ENCODE measurements around the gene MAD1L1.

The MAD1L1 gene

DNA sequence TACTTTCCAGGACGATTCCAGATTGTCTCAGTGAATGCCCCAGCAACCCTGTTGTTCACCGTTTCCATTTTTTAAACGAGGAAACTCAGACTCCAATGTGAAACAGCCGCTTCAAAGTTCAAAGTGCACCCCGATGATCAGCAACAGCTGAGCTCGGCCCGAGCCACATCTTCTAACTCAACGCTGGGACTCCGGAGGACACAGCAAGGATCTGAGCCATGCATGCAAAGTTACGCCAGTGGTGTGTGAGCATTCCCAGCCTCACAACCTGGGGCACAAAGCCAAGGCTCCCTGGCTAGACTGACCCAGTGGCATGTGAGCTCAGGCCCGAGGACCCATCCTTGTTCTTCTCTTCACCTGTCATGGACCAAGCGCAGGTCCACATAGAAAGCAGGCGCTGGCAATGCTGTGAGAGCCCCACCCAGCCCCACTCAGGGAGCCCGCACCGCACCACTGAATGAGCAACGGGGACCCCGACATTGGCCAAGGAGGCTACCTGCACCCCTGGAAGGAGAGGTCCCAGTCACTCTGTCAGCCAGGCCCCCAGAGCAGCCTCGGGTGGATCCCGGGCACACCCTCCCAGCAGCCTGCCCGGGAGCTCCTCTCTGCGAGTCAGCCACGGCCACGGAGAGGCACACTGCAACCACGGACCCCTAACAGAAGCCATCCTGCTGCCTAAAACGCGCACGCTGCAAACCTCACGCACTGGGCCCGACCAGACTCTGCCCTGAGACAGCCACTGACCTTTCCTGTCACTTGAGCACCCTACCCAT is 82.9 kb downstream of the MAD1L1 start:
- no peak overlapping the region for H3K9ac ChIP-seq (ENCODE audit: low read depth in 1 of 2, low read length in 2 of 2)
- H3K4me1 ChIP-seq (ENCODE audit: control insufficient read depth in 2 of 2, insufficient read depth in 2 of 2, low read length in 2 of 2): no peaks in the 10 kb centered on the region
- no peaks in the 10 kb centered on the region for H3K27me3 ChIP-seq (ENCODE audit: control insufficient read depth in 2 of 2, insufficient read depth in 2 of 2, low read length in 2 of 2)
- no peak overlapping the region for H3K4me3 ChIP-seq (ENCODE audit: low read length in 2 of 2)
- no peaks in the 10 kb centered on the region for H3K9me3 ChIP-seq (ENCODE audit: control insufficient read depth in 2 of 2, low read length in 2 of 2)
- peaks cover 0 to 13% of the 10 kb centered on the region in 2 donors for H3K36me3 ChIP-seq (ENCODE audit: control insufficient read depth in 2 of 2, insufficient read depth in 2 of 2, low read length in 2 of 2)
- no peak overlapping the region for H3K27ac ChIP-seq (ENCODE audit: low read depth in 2 of 2, low read length in 2 of 2)

DNA sequence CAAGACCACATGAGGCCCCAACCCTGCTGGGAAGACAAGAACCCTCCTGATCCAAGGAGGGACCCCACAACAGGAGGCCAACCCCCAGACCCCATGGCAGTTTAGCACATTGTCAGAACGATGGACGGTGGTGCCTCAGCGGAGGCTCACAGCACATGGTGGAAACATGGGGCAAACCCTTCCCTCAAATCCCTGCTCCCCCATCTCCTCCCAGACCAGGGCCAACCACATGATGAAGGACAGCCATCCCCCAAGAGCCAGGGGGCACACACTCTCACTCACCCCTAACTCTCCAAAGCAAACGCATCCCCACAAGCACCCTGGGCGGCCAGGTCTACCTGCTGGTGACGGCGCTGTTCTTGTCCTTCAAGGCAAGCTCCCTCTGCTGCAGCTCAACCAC is 83.9 kb downstream of the MAD1L1 start:
- Histone ChIP-seq H3K27ac (ENCODE audit: low read depth in 2 of 2, low read length in 2 of 2) (no peak overlapping the region), H3K9me3 (ENCODE audit: control insufficient read depth in 2 of 2, low read length in 2 of 2) (no peaks in the 10 kb centered on the region), H3K9ac (ENCODE audit: low read depth in 1 of 2, low read length in 2 of 2) (no peak overlapping the region), H3K36me3 (ENCODE audit: control insufficient read depth in 2 of 2, insufficient read depth in 2 of 2, low read length in 2 of 2) (peaks cover 0 to 13% of the 10 kb centered on the region in 2 donors), H3K27me3 (ENCODE audit: control insufficient read depth in 2 of 2, insufficient read depth in 2 of 2, low read length in 2 of 2) (no peaks in the 10 kb centered on the region), H3K4me3 (ENCODE audit: low read length in 2 of 2) (no peak overlapping the region), H3K4me1 (ENCODE audit: control insufficient read depth in 2 of 2, insufficient read depth in 2 of 2, low read length in 2 of 2) (no peaks in the 10 kb centered on the region)

DNA sequence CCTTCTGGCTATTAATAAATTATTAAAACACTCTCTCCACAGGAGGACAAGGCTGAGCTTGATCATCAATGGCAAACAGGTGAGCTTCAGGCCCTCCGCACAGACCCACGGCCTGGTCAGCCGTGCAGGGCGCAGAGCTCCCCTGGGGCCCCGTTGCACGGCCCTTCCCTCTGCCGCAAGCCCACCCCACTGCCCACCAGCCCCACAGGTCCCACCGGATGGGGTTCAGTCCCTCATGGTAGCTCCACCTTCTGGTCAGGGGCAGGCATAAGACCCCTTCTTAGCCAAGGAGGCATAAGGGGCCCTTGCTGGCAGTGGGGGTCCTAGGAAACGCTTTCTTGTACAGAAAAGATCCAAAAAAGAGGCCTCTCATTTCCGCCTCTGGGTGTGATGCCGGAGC is 84.6 kb downstream of the MAD1L1 start:
- H3K4me3 ChIP-seq (ENCODE audit: low read length in 2 of 2): no peak overlapping the region
- no peaks in the 10 kb centered on the region for H3K4me1 ChIP-seq (ENCODE audit: control insufficient read depth in 2 of 2, insufficient read depth in 2 of 2, low read length in 2 of 2)
- H3K27ac ChIP-seq (ENCODE audit: low read depth in 2 of 2, low read length in 2 of 2): no peak overlapping the region
- peaks cover 0 to 13% of the 10 kb centered on the region in 2 donors for H3K36me3 ChIP-seq (ENCODE audit: control insufficient read depth in 2 of 2, insufficient read depth in 2 of 2, low read length in 2 of 2)
- H3K9ac ChIP-seq (ENCODE audit: low read depth in 1 of 2, low read length in 2 of 2): no peak overlapping the region
- no peaks in the 10 kb centered on the region for H3K9me3 ChIP-seq (ENCODE audit: control insufficient read depth in 2 of 2, low read length in 2 of 2)
- no peaks in the 10 kb centered on the region for H3K27me3 ChIP-seq (ENCODE audit: control insufficient read depth in 2 of 2, insufficient read depth in 2 of 2, low read length in 2 of 2)

GRCh38 chr7:2146676-2147472 is 85.9 kb downstream of the MAD1L1 start:
- Histone ChIP-seq H3K27me3 (ENCODE audit: control insufficient read depth in 2 of 2, insufficient read depth in 2 of 2, low read length in 2 of 2) (no peaks in the 10 kb centered on the region), H3K36me3 (ENCODE audit: control insufficient read depth in 2 of 2, insufficient read depth in 2 of 2, low read length in 2 of 2) (peaks cover 0 to 13% of the 10 kb centered on the region in 2 donors), H3K4me3 (ENCODE audit: low read length in 2 of 2) (no peak overlapping the region), H3K4me1 (ENCODE audit: control insufficient read depth in 2 of 2, insufficient read depth in 2 of 2, low read length in 2 of 2) (no peaks in the 10 kb centered on the region), H3K9me3 (ENCODE audit: control insufficient read depth in 2 of 2, low read length in 2 of 2) (no peaks in the 10 kb centered on the region), H3K9ac (ENCODE audit: low read depth in 1 of 2, low read length in 2 of 2) (no peak overlapping the region), H3K27ac (ENCODE audit: low read depth in 2 of 2, low read length in 2 of 2) (no peak overlapping the region)

- H3K36me3 ChIP-seq (ENCODE audit: control insufficient read depth in 2 of 2, insufficient read depth in 2 of 2, low read length in 2 of 2): peaks cover 0 to 13% of the 10 kb centered on the region in 2 donors
- no peaks in the 10 kb centered on the region for H3K4me1 ChIP-seq (ENCODE audit: control insufficient read depth in 2 of 2, insufficient read depth in 2 of 2, low read length in 2 of 2)
- H3K9me3 ChIP-seq (ENCODE audit: control insufficient read depth in 2 of 2, low read length in 2 of 2): no peaks in the 10 kb centered on the region
- no peak overlapping the region for H3K4me3 ChIP-seq (ENCODE audit: low read length in 2 of 2)
- no peak overlapping the region for H3K9ac ChIP-seq (ENCODE audit: low read depth in 1 of 2, low read length in 2 of 2)
- H3K27ac ChIP-seq (ENCODE audit: low read depth in 2 of 2, low read length in 2 of 2): no peak overlapping the region
- H3K27me3 ChIP-seq (ENCODE audit: control insufficient read depth in 2 of 2, insufficient read depth in 2 of 2, low read length in 2 of 2): no peaks in the 10 kb centered on the region
These were observed 86.7 kb downstream of the MAD1L1 start for GRCh38 chr7:2145835-2146580.

GRCh38 chr7:2144926-2145325 is 87.8 kb downstream of the MAD1L1 start:
- H3K36me3 ChIP-seq (ENCODE audit: control insufficient read depth in 2 of 2, insufficient read depth in 2 of 2, low read length in 2 of 2): peaks cover 0 to 13% of the 10 kb centered on the region in 2 donors
- no peaks in the 10 kb centered on the region for H3K4me1 ChIP-seq (ENCODE audit: control insufficient read depth in 2 of 2, insufficient read depth in 2 of 2, low read length in 2 of 2)
- no peaks in the 10 kb centered on the region for H3K27me3 ChIP-seq (ENCODE audit: control insufficient read depth in 2 of 2, insufficient read depth in 2 of 2, low read length in 2 of 2)
- no peaks in the 10 kb centered on the region for H3K9me3 ChIP-seq (ENCODE audit: control insufficient read depth in 2 of 2, low read length in 2 of 2)
- H3K27ac ChIP-seq (ENCODE audit: low read depth in 2 of 2, low read length in 2 of 2): no peak overlapping the region
- H3K4me3 ChIP-seq (ENCODE audit: low read length in 2 of 2): no peak overlapping the region
- no peak overlapping the region for H3K9ac ChIP-seq (ENCODE audit: low read depth in 1 of 2, low read length in 2 of 2)

DNA sequence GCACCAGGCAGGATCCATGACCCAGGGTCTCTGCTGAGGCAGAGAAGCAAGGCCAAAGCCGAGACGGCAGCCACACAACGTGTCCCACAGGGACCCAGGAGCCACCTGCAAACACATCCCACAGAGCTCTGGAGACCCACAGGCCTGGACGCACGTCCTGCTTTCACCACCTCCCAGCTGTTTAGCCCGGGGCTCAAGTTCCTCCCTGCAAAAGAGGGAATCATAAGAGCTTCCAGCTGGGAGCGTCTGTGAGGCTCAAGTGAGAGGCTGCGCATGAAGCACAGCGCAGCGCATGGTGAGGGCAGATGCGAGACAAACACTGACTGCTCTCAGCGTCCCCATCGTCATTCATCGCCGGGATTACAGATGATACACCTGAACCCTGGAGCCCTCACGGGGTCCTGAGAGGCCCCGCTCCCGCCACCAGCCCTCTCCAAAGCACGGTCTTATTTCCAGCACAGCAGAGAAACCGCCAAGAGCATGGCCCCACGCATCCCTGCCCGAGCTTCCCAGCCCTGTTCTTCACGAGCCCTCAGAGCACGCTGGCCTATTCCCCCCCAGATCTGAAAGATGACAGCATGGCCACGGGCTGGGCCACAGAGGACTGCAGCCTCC is 88.7 kb downstream of the MAD1L1 start:
- Histone ChIP-seq H3K4me3 (ENCODE audit: low read length in 2 of 2) (no peak overlapping the region), H3K27me3 (ENCODE audit: control insufficient read depth in 2 of 2, insufficient read depth in 2 of 2, low read length in 2 of 2) (no peaks in the 10 kb centered on the region), H3K9ac (ENCODE audit: low read depth in 1 of 2, low read length in 2 of 2) (no peak overlapping the region), H3K9me3 (ENCODE audit: control insufficient read depth in 2 of 2, low read length in 2 of 2) (no peaks in the 10 kb centered on the region), H3K4me1 (ENCODE audit: control insufficient read depth in 2 of 2, insufficient read depth in 2 of 2, low read length in 2 of 2) (no peaks in the 10 kb centered on the region), H3K36me3 (ENCODE audit: control insufficient read depth in 2 of 2, insufficient read depth in 2 of 2, low read length in 2 of 2) (peaks cover 0 to 13% of the 10 kb centered on the region in 2 donors), H3K27ac (ENCODE audit: low read depth in 2 of 2, low read length in 2 of 2) (no peak overlapping the region)

GRCh38 chr7:2143450-2143849 is 89.3 kb downstream of the MAD1L1 start:
- H3K36me3 ChIP-seq (ENCODE audit: control insufficient read depth in 2 of 2, insufficient read depth in 2 of 2, low read length in 2 of 2): peaks cover 0 to 13% of the 10 kb centered on the region in 2 donors
- no peaks in the 10 kb centered on the region for H3K9me3 ChIP-seq (ENCODE audit: control insufficient read depth in 2 of 2, low read length in 2 of 2)
- no peak overlapping the region for H3K27ac ChIP-seq (ENCODE audit: low read depth in 2 of 2, low read length in 2 of 2)
- H3K4me1 ChIP-seq (ENCODE audit: control insufficient read depth in 2 of 2, insufficient read depth in 2 of 2, low read length in 2 of 2): no peaks in the 10 kb centered on the region
- no peak overlapping the region for H3K4me3 ChIP-seq (ENCODE audit: low read length in 2 of 2)
- no peak overlapping the region for H3K9ac ChIP-seq (ENCODE audit: low read depth in 1 of 2, low read length in 2 of 2)
- no peaks in the 10 kb centered on the region for H3K27me3 ChIP-seq (ENCODE audit: control insufficient read depth in 2 of 2, insufficient read depth in 2 of 2, low read length in 2 of 2)

- Histone ChIP-seq H3K36me3 (ENCODE audit: control insufficient read depth in 2 of 2, insufficient read depth in 2 of 2, low read length in 2 of 2) (peaks cover 0 to 13% of the 10 kb centered on the region in 2 donors), H3K4me3 (ENCODE audit: low read length in 2 of 2) (no peak overlapping the region), H3K27me3 (ENCODE audit: control insufficient read depth in 2 of 2, insufficient read depth in 2 of 2, low read length in 2 of 2) (no peaks in the 10 kb centered on the region), H3K9me3 (ENCODE audit: control insufficient read depth in 2 of 2, low read length in 2 of 2) (no peaks in the 10 kb centered on the region), H3K9ac (ENCODE audit: low read depth in 1 of 2, low read length in 2 of 2) (no peak overlapping the region), H3K27ac (ENCODE audit: low read depth in 2 of 2, low read length in 2 of 2) (no peak overlapping the region), H3K4me1 (ENCODE audit: control insufficient read depth in 2 of 2, insufficient read depth in 2 of 2, low read length in 2 of 2) (no peaks in the 10 kb centered on the region)
These were observed 90.4 kb downstream of the MAD1L1 start for GRCh38 chr7:2142386-2142785.

Data from mucosa of rectum (tissue), 2 donors.